ENCODE measurements around the gene EGFR. TPM values are rescaled to one million over a fixed set of nuclear protein-coding genes. Genes with fewer than 3 reads are reported as not detected.

EGFR gene
- total RNA-seq, 1 experiment from 2014 or later, result 50.0 TPM

- intact Hi-C loops (cut with micrococcal nuclease), result no loop called here
Observed at GRCh38 chr7:55173671-55174070, 154.9 kb downstream of the EGFR start.

GRCh38 chr7:55174456-55174855 lies 155.6 kb downstream of the EGFR start:
- BruUV-seq (replicated peaks), result no TSS peak

More at GRCh38 chr7:55173671-55174070, 154.9 kb downstream of the EGFR start:
- Histone ChIP-seq H3K27ac (ENCODE audit: low read length) (no peak overlapping the region), H3F3A (ENCODE audit: low read length, unreplicated experiment) (no peaks in the 10 kb centered on the region), H3K4me1 (ENCODE audit: insufficient read depth, low read length) (no peaks in the 10 kb centered on the region), H3K27me3 (ENCODE audit: low read length) (no peaks in the 10 kb centered on the region), H3K9ac (ENCODE audit: low read length) (no peak overlapping the region), H3K4me3 (ENCODE audit: low read length) (no peak overlapping the region), H3K4me2 (ENCODE audit: low read length) (no peak overlapping the region), H3K36me3 (ENCODE audit: low read depth, low read length) (peaks cover 60% of the 10 kb centered on the region), H2AFZ (ENCODE audit: low read length) (no peak overlapping the region), H3K79me2 (ENCODE audit: low read length) (no peaks in the 10 kb centered on the region), H3K9me2 (replicated peaks; ENCODE audit: low read length) (no peaks in the 10 kb centered on the region), H3K9me3 (ENCODE audit: low read length) (no peaks in the 10 kb centered on the region), H4K20me1 (ENCODE audit: low read length) (no peaks in the 10 kb centered on the region)
- TF ChIP-seq CTCF (conservative IDR thresholded peaks at IDR 0.05; ENCODE audit: low read depth, low read length), result peak; percentile 45
- no peak for TF ChIP-seq EZH2 (IDR thresholded peaks at IDR 0.05; ENCODE audit: low read length, unreplicated experiment)
- TF ChIP-seq EZH2phosphoT487 (IDR thresholded peaks at IDR 0.05; ENCODE audit: borderline replicate concordance, low read length), result no peak
- CTCF ChIA-PET, result no interaction called here
- ATAC-seq (0 out of 2 replicates have a peak, but pooled peaks have one; percentile 42), DNase-seq (no peak)
- BruUV-seq (replicated peaks), result no TSS peak
- POLR2A ChIA-PET (ENCODE audit: unreplicated experiment), result no interaction called here

More at GRCh38 chr7:55174456-55174855, 155.6 kb downstream of the EGFR start:
- H3K27me3 ChIP-seq (ENCODE audit: low read length), result no peaks in the 10 kb centered on the region
- intact Hi-C loops (cut with micrococcal nuclease), result no loop called here
- H3K9ac ChIP-seq (ENCODE audit: low read length), result no peak overlapping the region
- H3K9me2 ChIP-seq (replicated peaks; ENCODE audit: low read length), result no peaks in the 10 kb centered on the region
- TF ChIP-seq EZH2phosphoT487 (IDR thresholded peaks at IDR 0.05; ENCODE audit: borderline replicate concordance, low read length) (no peak), CTCF (conservative IDR thresholded peaks at IDR 0.05; ENCODE audit: low read depth, low read length) (no peak), EZH2 (IDR thresholded peaks at IDR 0.05; ENCODE audit: low read length, unreplicated experiment) (no peak)
- H3K79me2 ChIP-seq (ENCODE audit: low read length), result no peaks in the 10 kb centered on the region
- H3F3A ChIP-seq (ENCODE audit: low read length, unreplicated experiment), result no peaks in the 10 kb centered on the region
- H3K4me1 ChIP-seq (ENCODE audit: insufficient read depth, low read length), result no peaks in the 10 kb centered on the region
- POLR2A ChIA-PET (ENCODE audit: unreplicated experiment), result no interaction called here
- H3K27ac ChIP-seq (ENCODE audit: low read length), result no peak overlapping the region
- peaks cover 60% of the 10 kb centered on the region for H3K36me3 ChIP-seq (ENCODE audit: low read depth, low read length)
- no peaks in the 10 kb centered on the region for H4K20me1 ChIP-seq (ENCODE audit: low read length)
- ATAC-seq, result no peak
- no peaks in the 10 kb centered on the region for H3K9me3 ChIP-seq (ENCODE audit: low read length)
- H3K4me2 ChIP-seq (ENCODE audit: low read length), result no peak overlapping the region
- no peak overlapping the region for H3K4me3 ChIP-seq (ENCODE audit: low read length)
- DNase-seq, result no peak
- H2AFZ ChIP-seq (ENCODE audit: low read length), result no peak overlapping the region
- CTCF ChIA-PET, result no interaction called here
